Testis (tissue), 2 donors: ENCODE results near the gene CUL1.

Experiments
- POLR2A ChIP-seq: fragments of 450-650 bp; IDR thresholded peaks from one replicate; pipeline ENCODE4 v1.6.1; 2017; ENCODE audit warnings: antibody characterized with exemption, mild to moderate bottlenecking, moderate library complexity
- TF ChIP-seq, protein P1 (sequence below), 3 experiments: fragments of 450-650 bp in 2 of 3; fragments of 200-600 bp in 1 of 3; sonication (generic) in 1 of 3; IDR thresholded peaks; one replicate each; pipeline ENCODE4 v1.5.1; 2016 to 2019; ENCODE audit warnings: antibody characterized with exemption in 3 of 3, mild to moderate bottlenecking in 2 of 3, moderate library complexity in 1 of 3

DNA sequence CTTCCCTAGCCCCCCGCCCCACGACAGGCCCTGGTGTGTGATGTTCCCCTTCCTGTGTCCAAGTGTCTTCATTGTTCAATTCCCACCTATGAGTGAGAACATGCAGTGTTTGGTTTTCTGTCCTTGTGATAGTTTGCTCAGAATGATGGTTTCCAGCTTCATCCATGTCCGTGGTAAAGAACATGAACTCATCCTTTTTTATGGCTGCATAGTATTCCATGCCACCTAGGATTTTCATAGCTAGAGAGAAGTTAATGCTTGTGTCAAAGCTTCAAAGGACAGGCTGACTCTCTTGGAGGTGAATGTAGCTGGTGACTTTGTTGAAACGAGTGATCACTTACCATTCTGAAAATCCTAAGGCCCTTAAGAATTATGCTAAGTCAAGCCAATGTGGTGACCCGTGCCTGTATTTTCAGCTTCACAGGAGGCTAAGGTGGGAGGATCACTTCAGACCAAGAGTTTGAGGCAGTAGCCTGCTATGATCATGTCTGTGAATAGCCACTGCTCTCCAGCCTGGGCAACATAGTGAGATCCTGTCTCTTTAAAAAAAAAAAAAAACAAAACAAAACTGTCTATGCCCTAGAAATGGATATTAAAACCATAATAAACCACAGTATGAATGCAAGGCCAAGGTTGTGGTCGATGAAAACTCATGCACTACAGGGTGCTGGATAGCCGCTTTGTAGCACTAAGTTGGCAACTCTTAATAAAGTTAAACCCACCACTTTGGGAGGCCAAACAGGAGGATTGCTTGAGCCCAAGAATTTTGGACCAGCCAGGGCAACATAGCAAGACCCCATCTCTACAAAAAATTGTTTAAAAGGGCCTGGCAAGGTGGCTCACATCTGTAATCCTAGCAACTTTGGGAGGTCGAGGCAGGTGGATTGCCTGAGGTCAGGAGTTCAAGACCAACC lies 52.0 kb downstream of the CUL1 start:
- TF ChIP-seq, protein P1, sequence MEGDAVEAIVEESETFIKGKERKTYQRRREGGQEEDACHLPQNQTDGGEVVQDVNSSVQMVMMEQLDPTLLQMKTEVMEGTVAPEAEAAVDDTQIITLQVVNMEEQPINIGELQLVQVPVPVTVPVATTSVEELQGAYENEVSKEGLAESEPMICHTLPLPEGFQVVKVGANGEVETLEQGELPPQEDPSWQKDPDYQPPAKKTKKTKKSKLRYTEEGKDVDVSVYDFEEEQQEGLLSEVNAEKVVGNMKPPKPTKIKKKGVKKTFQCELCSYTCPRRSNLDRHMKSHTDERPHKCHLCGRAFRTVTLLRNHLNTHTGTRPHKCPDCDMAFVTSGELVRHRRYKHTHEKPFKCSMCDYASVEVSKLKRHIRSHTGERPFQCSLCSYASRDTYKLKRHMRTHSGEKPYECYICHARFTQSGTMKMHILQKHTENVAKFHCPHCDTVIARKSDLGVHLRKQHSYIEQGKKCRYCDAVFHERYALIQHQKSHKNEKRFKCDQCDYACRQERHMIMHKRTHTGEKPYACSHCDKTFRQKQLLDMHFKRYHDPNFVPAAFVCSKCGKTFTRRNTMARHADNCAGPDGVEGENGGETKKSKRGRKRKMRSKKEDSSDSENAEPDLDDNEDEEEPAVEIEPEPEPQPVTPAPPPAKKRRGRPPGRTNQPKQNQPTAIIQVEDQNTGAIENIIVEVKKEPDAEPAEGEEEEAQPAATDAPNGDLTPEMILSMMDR (IDR thresholded peaks at IDR 0.05), result no peak
- no peak for TF ChIP-seq POLR2A
